Adrenal gland (tissue), 12 donors: ENCODE results near the gene RAF1. TPM values are rescaled to one million over a fixed set of nuclear protein-coding genes. Genes with fewer than 3 reads are reported as not detected.
"Not testable (repeated sequence)": the region's sequence is repeated elsewhere in the genome, so short reads cannot be mapped to it uniquely, and the experiment has no call there.

Experiments
- DNase-seq, 7 donors: peaks; one replicate each; pipeline ENCODE4 v3.0.0-alpha.2; 2019 to 2020
- H3K27ac ChIP-seq, 5 donors: fragments of 200-600 bp; sonication (generic) in 4 of 5; 1 replicate in 3 of 5; 2 replicates in 2 of 5; pipeline versions ENCODE4 v1.5.1 to v1.8.0; 2016 to 2020; ENCODE audit warnings: mild to moderate bottlenecking in 1 of 5
- H3K27me3 ChIP-seq: fragments of 200-600 bp; 2 replicates; pipeline ENCODE4 v1.8.0; 2021
- H3K36me3 ChIP-seq, 2 donors: fragments of 200-600 bp; replicated peaks in 1 of 2; 1 replicate in 1 of 2; 2 replicates in 1 of 2; pipeline versions ENCODE4 v1.5.1 to v1.8.0; 2018 to 2022
- H3K4me1 ChIP-seq, 2 donors: fragments of 200-600 bp; replicated peaks in 1 of 2; 1 replicate in 1 of 2; 2 replicates in 1 of 2; pipeline versions ENCODE4 v1.5.1 to v1.8.0; 2018 to 2021
- H3K4me3 ChIP-seq, 4 donors: fragments of 200-600 bp; sonication (generic) in 3 of 4; one replicate each; pipeline ENCODE4 v1.5.1; 2016 to 2018
- H3K9me3 ChIP-seq, 3 donors: fragments of 200-600 bp; sonication (generic) in 1 of 3; replicated peaks in 1 of 3; 1 replicate in 2 of 3; 2 replicates in 1 of 3; pipeline versions ENCODE4 v1.5.1 to v1.8.0; 2016 to 2021
- CTCF ChIP-seq, 6 experiments: fragments of 450-650 bp in 4 of 6; fragments of 200-600 bp in 2 of 6; sonication (generic) in 1 of 6; IDR thresholded peaks; 1 replicate in 5 of 6; 2 replicates in 1 of 6; pipeline versions ENCODE4 v1.5.1 to v1.8.0; 2016 to 2021; ENCODE audit warnings: antibody characterized with exemption in 6 of 6, mild to moderate bottlenecking in 2 of 6, moderate library complexity in 1 of 6
- POLR2A ChIP-seq, 2 donors: fragments of 450-650 bp; IDR thresholded peaks; one replicate each; pipeline ENCODE4 v1.6.1; 2017; ENCODE audit warnings: antibody characterized with exemption in 2 of 2, mild to moderate bottlenecking in 2 of 2, moderate library complexity in 1 of 2
- WGBS, 4 donors: extraction: QIAGEN DNeasy Blood & Tissue Kit in 2 of 4; methylation state at CpG; one replicate each; pipeline versions ENCODE4 v1.1.5 to v1.1.7; 2013 to 2017; 5-methylcytosine and 5-hydroxymethylcytosine counted together
- intact Hi-C, 2 donors: fragments of 100-400 bp; cut with DNase I; formaldehyde crosslinking; loops; one replicate each; pipeline versions ENCODE4 v1.14.1 to v1.15.0; 2022 to 2023
- polyA plus RNA-seq, 3 donors: library from polyadenylated mRNA; stranded (reverse); fragments of 200-250 nt in 2 of 3; fragments of 350-450 nt in 1 of 3; fragmentation: Illumina TruSeq in 1 of 3; extraction: RNeasy Lipid Tissue Mini Kit (QIAGEN cat#74804) in 1 of 3; gene quantifications; one replicate each; pipeline ENCODE4 v1.2.3, GENCODE V29; 2013 to 2014
- total RNA-seq, 9 donors: library from RNA; depleted of rRNA in 4 of 9; stranded (reverse); fragments of >200 nt in 4 of 9; fragments of 120-200 nt in 1 of 9; fragmentation: NEBNext Ultra II Directional in 1 of 9; extraction: Animal tissue kit (Norgen Biotek cat#: 25700) in 1 of 9; gene quantifications; one replicate each; pipeline versions ENCODE4 v1.1.0 to v1.2.4, GENCODE V29; 2013 to 2023
- donor health status: healthy with polysubstance abuse.
- donor health status: Bipolar disorder and iron deficiency.
- donor health status: DM: yes; HTN: yes; CAD: no.
- donor health status: DM: no; HTN: no; CAD: no.
- donor health status: DM: no; HTN: no; CAD: no.
- donor health status: DM: yes; HTN: yes; CAD: no.

RAF1 gene
- total and polyA plus RNA-seq, 12 donors, result 45.9 to 110 (median 69.4) TPM

GRCh38 chr3:12677616-12678015 lies 13.7 kb upstream of the RAF1 start:
- no peak overlapping the region for H3K4me3 ChIP-seq
- H3K4me1 ChIP-seq, result peaks cover 7 to 8% of the 10 kb centered on the region in 2 donors
- no peak overlapping the region for H3K27ac ChIP-seq
- intact Hi-C loops, result no loop called here
- no peaks in the 10 kb centered on the region for H3K9me3 ChIP-seq
- 62 to 67% (median 65%) methylated on average over 4 to 6 of the region's 6 CpGs for WGBS, 4 donors
- TF ChIP-seq CTCF (IDR thresholded peaks at IDR 0.05) (no peak), POLR2A (IDR thresholded peaks at IDR 0.05) (no peak)
- H3K36me3 ChIP-seq, result no peaks in the 10 kb centered on the region
- no peaks in the 10 kb centered on the region for H3K27me3 ChIP-seq
- no peak for DNase-seq

GRCh38 chr3:12675115-12675810 lies 11.3 kb upstream of the RAF1 start:
- H3K4me3 ChIP-seq, result no peak overlapping the region
- TF ChIP-seq CTCF (IDR thresholded peaks at IDR 0.05) (no peak), POLR2A (IDR thresholded peaks at IDR 0.05) (no peak)
- no peak for DNase-seq
- no peaks in the 10 kb centered on the region for H3K4me1 ChIP-seq
- intact Hi-C loops, result no loop called here
- no peaks in the 10 kb centered on the region for H3K27me3 ChIP-seq
- no peaks in the 10 kb centered on the region for H3K36me3 ChIP-seq
- WGBS, 4 donors, result 85 to 87% (median 85%) methylated on average over 9 of the region's 9 CpGs
- H3K27ac ChIP-seq, result no peak overlapping the region
- H3K9me3 ChIP-seq, result no peaks in the 10 kb centered on the region

GRCh38 chr3:12673956-12674736 lies 10.2 kb upstream of the RAF1 start:
- H3K36me3 ChIP-seq, H3K4me3 ChIP-seq, H3K27me3 ChIP-seq, intact Hi-C loops, H3K4me1 ChIP-seq, H3K9me3 ChIP-seq, H3K27ac ChIP-seq, DNase-seq: not testable (repeated sequence)
- WGBS, 4 donors, result 71 to 81% (median 77%) methylated on average over 8 to 10 of the region's 10 CpGs

- Histone ChIP-seq H3K27ac (no peak overlapping the region), H3K9me3 (no peaks in the 10 kb centered on the region), H3K4me3 (no peak overlapping the region), H3K27me3 (no peaks in the 10 kb centered on the region), H3K4me1 (no peaks in the 10 kb centered on the region), H3K36me3 (no peaks in the 10 kb centered on the region)
- intact Hi-C loops, result no loop called here
- no peak for DNase-seq
- 80 to 98% (median 94%) methylated on average over 3 of the region's 3 CpGs for WGBS, 4 donors
- no peak for TF ChIP-seq CTCF (IDR thresholded peaks at IDR 0.05)
- no peak for TF ChIP-seq POLR2A (IDR thresholded peaks at IDR 0.05)
Observed at GRCh38 chr3:12671120-12671450, 7.2 kb upstream of the RAF1 start.
